Neuronal stem cell (in vitro differentiated cells): ENCODE data around the gene DNM3.

ENCODE experiments used
- DNase-seq: peaks from one replicate; pipeline ENCODE4 v3.0.0-alpha.2; 2013; ENCODE audit warnings: low spot score
- H2AFZ ChIP-seq: one replicate; pipeline ENCODE4 v1.6.1; 2013; ENCODE audit warnings: mild to moderate bottlenecking, low read length, inconsistent platforms
- H2AK5ac ChIP-seq: 2 replicates; pipeline ENCODE4 v1.6.1; 2013; ENCODE audit warnings: low read depth, mild to moderate bottlenecking, inconsistent platforms, low read length, moderate library complexity, mixed read lengths
- H2BK120ac ChIP-seq: 2 replicates; pipeline ENCODE4 v1.6.1; 2013; ENCODE audit warnings: low read depth, mild to moderate bottlenecking, inconsistent platforms, low read length, moderate library complexity, mixed read lengths
- H2BK12ac ChIP-seq: one replicate; pipeline ENCODE4 v1.6.1; 2013; ENCODE audit warnings: low read length, inconsistent platforms
- H2BK15ac ChIP-seq: 2 replicates; pipeline ENCODE4 v1.6.1; 2013; ENCODE audit warnings: mild to moderate bottlenecking, low read length, inconsistent platforms, mixed read lengths
- H2BK5ac ChIP-seq: one replicate; pipeline ENCODE4 v1.6.1; 2013; ENCODE audit warnings: inconsistent platforms, mild to moderate bottlenecking, low read length, moderate library complexity
- H3K14ac ChIP-seq: one replicate; pipeline ENCODE4 v1.6.1; 2013; ENCODE audit warnings: low read length, inconsistent platforms
- H3K18ac ChIP-seq: 2 replicates; pipeline ENCODE4 v1.6.1; 2013; ENCODE audit warnings: low read length, inconsistent platforms
- H3K23ac ChIP-seq: 2 replicates; pipeline ENCODE4 v1.6.1; 2013; ENCODE audit warnings: low read depth, mild to moderate bottlenecking, mixed read lengths, low read length, inconsistent platforms; ENCODE audit not compliant: poor library complexity
- H3K27ac ChIP-seq: replicated peaks from 3 replicates; pipeline ENCODE4 v1.5.1; 2013; ENCODE audit warnings: low read length, inconsistent platforms
- H3K27me3 ChIP-seq, 3 experiments: 2 replicates each; pipeline ENCODE4 v1.6.1; 2013; ENCODE audit warnings: low read length in 3 of 3, mild to moderate bottlenecking in 2 of 3, inconsistent platforms in 1 of 3, low read depth in 1 of 3, mixed read lengths in 1 of 3, moderate library complexity in 1 of 3; ENCODE audit not compliant: control insufficient read depth in 3 of 3, insufficient read depth in 3 of 3
- H3K36me3 ChIP-seq, 2 donors: replicated peaks in 1 of 2; 2 replicates each; pipeline ENCODE4 v1.6.1; 2013; ENCODE audit warnings: low read length in 2 of 2; ENCODE audit not compliant: control insufficient read depth in 2 of 2, insufficient read depth in 2 of 2
- H3K4ac ChIP-seq: 2 replicates; pipeline ENCODE4 v1.6.1; 2013; ENCODE audit warnings: inconsistent platforms, mild to moderate bottlenecking, low read length, moderate library complexity
- H3K4me1 ChIP-seq, 2 donors: 1 replicate in 1 of 2; 2 replicates in 1 of 2; pipeline ENCODE4 v1.6.1; 2013; ENCODE audit warnings: low read length in 2 of 2, low read depth in 1 of 2; ENCODE audit not compliant: control insufficient read depth in 2 of 2, insufficient read depth in 1 of 2
- H3K4me2 ChIP-seq: one replicate; pipeline ENCODE4 v1.6.1; 2013; ENCODE audit warnings: mild to moderate bottlenecking, low read length, inconsistent platforms; ENCODE audit not compliant: insufficient read depth, poor library complexity, severe bottlenecking
- H3K4me3 ChIP-seq, 2 donors: 2 replicates each; pipeline ENCODE4 v1.5.1; 2013; ENCODE audit warnings: low read length in 2 of 2, mild to moderate bottlenecking in 2 of 2, inconsistent platforms in 1 of 2, moderate library complexity in 1 of 2
- H3K79me1 ChIP-seq: one replicate; pipeline ENCODE4 v1.6.1; 2013; ENCODE audit warnings: low read depth, mild to moderate bottlenecking, inconsistent platforms, low read length, moderate library complexity
- H3K9ac ChIP-seq: one replicate; pipeline ENCODE4 v1.6.1; 2013; ENCODE audit warnings: mild to moderate bottlenecking, low read depth, low read length, inconsistent platforms; ENCODE audit not compliant: poor library complexity
- H3K9me3 ChIP-seq, 2 donors: replicated peaks in 1 of 2; 2 replicates each; pipeline versions ENCODE3 to v1.6.1; 2013; ENCODE audit warnings: low read length in 2 of 2, mild to moderate bottlenecking in 2 of 2, inconsistent platforms in 1 of 2, low read depth in 1 of 2, mixed read lengths in 1 of 2, moderate library complexity in 1 of 2; ENCODE audit not compliant: control insufficient read depth in 2 of 2, insufficient read depth in 1 of 2
- H4K8ac ChIP-seq: one replicate; pipeline ENCODE4 v1.6.1; 2013; ENCODE audit warnings: low read depth, mild to moderate bottlenecking, inconsistent platforms, low read length, moderate library complexity
- H4K91ac ChIP-seq: one replicate; pipeline ENCODE4 v1.6.1; 2013; ENCODE audit warnings: low read length, low read depth, mild to moderate bottlenecking, inconsistent platforms; ENCODE audit not compliant: poor library complexity
- WGBS, 2 donors: extraction: QIAGEN DNeasy Blood & Tissue Kit; methylation state at CpG; one replicate each; pipeline ENCODE4 v1.1.7; 2013; ENCODE audit warnings: missing lambda C conversion rate in 2 of 2, mixed read lengths in 1 of 2; ENCODE audit not compliant: insufficient read length in 2 of 2, insufficient replicate concordance in 1 of 2; ENCODE audit errors: extremely low coverage in 2 of 2; 5-methylcytosine and 5-hydroxymethylcytosine counted together

DNM3 gene

DNA sequence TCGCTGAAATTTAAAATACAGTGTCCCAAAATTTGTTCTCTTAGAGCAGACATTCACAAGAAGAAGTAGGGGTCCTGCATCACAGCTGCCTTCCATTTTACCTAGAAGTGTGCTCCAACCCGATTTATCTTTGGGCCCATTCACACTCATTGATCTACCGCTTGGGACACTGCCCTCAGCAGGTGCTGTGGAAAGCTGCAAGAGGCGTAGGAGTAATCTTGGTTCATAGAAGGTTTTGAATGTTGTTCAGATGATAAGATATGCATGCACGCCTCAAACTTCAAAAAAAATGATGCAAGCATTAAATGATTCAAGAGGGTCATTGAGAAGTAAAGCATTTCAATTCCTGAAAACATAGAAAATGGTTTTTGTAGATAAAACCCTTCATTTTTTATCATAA, 560.6 kb downstream of the DNM3 start:
- Histone ChIP-seq H3K79me1 (no peaks in the 10 kb centered on the region), H2AFZ (no peak overlapping the region), H3K36me3 (no peaks in the 10 kb centered on the region), H2BK15ac (no peak overlapping the region), H3K27me3 (no peaks in the 10 kb centered on the region), H2BK120ac (no peak overlapping the region), H3K4me2 (no peak overlapping the region), H3K4me3 (no peak overlapping the region), H2BK5ac (no peak overlapping the region), H3K9me3 (no peaks in the 10 kb centered on the region), H3K18ac (no peak overlapping the region), H2BK12ac (no peak overlapping the region), H3K4ac (no peak overlapping the region), H3K14ac (no peak overlapping the region), H4K91ac (no peak overlapping the region), H3K23ac (no peak overlapping the region), H4K8ac (no peak overlapping the region), H2AK5ac (no peak overlapping the region), H3K27ac (no peak overlapping the region), H3K9ac (no peak overlapping the region), H3K4me1 (peaks cover 3 to 4% of the 10 kb centered on the region in 2 donors)
- no CpG with 5 or more reads among the region's 5 CpGs for WGBS, 2 donors
- DNase-seq: no peak

DNA sequence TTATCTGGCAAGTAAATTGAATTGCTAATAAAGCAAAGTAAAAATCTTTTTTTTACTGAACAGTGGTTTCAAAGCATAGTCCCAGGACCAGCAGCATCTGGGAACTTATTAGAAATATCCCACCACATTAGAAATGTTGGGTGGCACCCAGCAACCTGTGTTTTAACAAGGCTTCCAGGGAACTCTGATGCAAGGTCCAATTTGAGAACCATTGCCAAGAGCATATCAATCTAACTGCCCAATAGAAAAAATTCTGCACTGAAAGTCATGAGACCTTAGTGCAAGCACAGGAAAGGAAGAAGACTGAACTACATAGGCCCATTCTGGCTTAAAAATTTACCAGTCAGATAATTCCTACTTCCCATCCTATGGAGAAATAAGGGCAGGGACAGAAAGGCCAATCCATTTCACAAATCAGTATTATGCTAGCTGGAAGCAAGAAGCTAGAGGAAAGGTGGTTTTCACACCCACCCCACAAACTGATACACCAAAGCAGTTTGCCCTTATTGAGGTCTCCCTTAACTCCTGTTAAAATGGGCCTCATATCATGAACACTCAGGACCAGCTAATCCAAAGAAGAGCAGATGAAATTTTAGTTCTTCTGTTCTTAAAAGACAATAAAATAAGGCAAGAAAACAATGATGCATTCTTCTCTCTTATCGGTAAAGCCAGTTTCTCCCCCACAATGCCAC, 561.7 kb downstream of the DNM3 start:
- Histone ChIP-seq H3K79me1 (no peaks in the 10 kb centered on the region), H3K9me3 (no peaks in the 10 kb centered on the region), H3K4me2 (no peak overlapping the region), H3K23ac (no peak overlapping the region), H4K8ac (no peak overlapping the region), H4K91ac (no peak overlapping the region), H2AFZ (no peak overlapping the region), H2BK5ac (no peak overlapping the region), H2AK5ac (no peak overlapping the region), H3K14ac (no peak overlapping the region), H3K18ac (no peak overlapping the region), H3K9ac (no peak overlapping the region), H2BK120ac (no peak overlapping the region), H3K27me3 (no peaks in the 10 kb centered on the region), H3K4ac (no peak overlapping the region), H3K36me3 (peaks cover 0 to 1% of the 10 kb centered on the region in 2 donors), H2BK12ac (no peak overlapping the region), H3K4me1 (peaks cover 3 to 4% of the 10 kb centered on the region in 2 donors), H3K4me3 (no peak overlapping the region), H3K27ac (no peak overlapping the region), H2BK15ac (no peak overlapping the region)
- DNase-seq: no peak
- no CpG with 5 or more reads among the region's 1 CpG for whole genome bisulfite sequencing, 2 donors

DNA sequence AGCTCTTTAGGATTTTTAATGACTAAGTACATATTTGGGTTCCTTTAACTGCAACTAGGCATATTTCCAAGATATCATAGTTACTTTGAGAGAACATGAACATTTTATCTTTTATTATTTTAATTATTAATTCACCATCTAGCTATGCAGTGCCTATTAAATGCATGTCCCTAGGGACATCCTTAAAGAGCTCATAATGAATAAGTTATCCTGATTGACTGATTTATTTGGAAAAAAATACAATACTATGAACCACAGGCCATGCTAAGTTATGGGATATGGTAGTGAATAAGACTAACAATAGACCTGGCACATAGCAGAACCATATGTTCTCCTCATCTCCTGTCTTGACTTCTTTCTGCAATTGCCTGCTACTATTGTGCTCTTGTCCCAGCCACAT, 562.8 kb downstream of the DNM3 start:
- Histone ChIP-seq H3K9me3 (no peaks in the 10 kb centered on the region), H2BK5ac (no peak overlapping the region), H3K4me2 (no peak overlapping the region), H4K8ac (no peak overlapping the region), H2AFZ (no peak overlapping the region), H2BK15ac (no peak overlapping the region), H3K27ac (no peak overlapping the region), H3K27me3 (no peaks in the 10 kb centered on the region), H4K91ac (no peak overlapping the region), H2BK120ac (no peak overlapping the region), H3K4ac (no peak overlapping the region), H3K4me1 (peaks cover 3 to 4% of the 10 kb centered on the region in 2 donors), H3K18ac (no peak overlapping the region), H3K14ac (no peak overlapping the region), H2AK5ac (no peak overlapping the region), H2BK12ac (no peak overlapping the region), H3K23ac (no peak overlapping the region), H3K9ac (no peak overlapping the region), H3K79me1 (no peaks in the 10 kb centered on the region), H3K36me3 (peaks cover 0 to 1% of the 10 kb centered on the region in 2 donors), H3K4me3 (no peak overlapping the region)
- no peak for DNase-seq

DNA sequence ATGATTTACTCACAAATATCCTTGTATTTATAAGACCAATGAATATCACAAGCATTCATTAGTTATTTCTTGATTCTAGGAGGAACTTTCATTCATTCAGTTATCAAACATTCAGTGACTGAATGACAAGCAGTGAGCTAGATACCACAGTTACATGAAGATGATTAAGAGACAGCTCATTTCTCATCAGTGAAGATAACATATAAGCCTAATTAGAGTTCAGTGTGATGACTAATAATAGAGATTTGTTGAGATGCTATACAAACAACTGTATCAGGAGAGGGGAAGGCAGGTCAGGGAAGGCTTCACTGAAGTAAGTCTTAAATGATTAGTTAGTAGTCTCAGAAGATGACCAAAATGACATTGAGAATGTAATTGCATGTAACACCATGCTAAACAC, 564.6 kb downstream of the DNM3 start:
- no peak overlapping the region for H2BK12ac ChIP-seq
- no peaks in the 10 kb centered on the region for H3K9me3 ChIP-seq
- no peak overlapping the region for H3K23ac ChIP-seq
- H4K91ac ChIP-seq: no peak overlapping the region
- peaks cover 0 to 1% of the 10 kb centered on the region in 2 donors for H3K36me3 ChIP-seq
- no peak overlapping the region for H2AK5ac ChIP-seq
- H3K9ac ChIP-seq: no peak overlapping the region
- H3K4me2 ChIP-seq: no peak overlapping the region
- no peaks in the 10 kb centered on the region for H3K79me1 ChIP-seq
- no peak overlapping the region for H2BK120ac ChIP-seq
- H2BK5ac ChIP-seq: no peak overlapping the region
- H3K14ac ChIP-seq: no peak overlapping the region
- H4K8ac ChIP-seq: no peak overlapping the region
- no peak for DNase-seq
- no peak overlapping the region for H3K4ac ChIP-seq
- H3K4me1 ChIP-seq: no peaks in the 10 kb centered on the region
- H2AFZ ChIP-seq: no peak overlapping the region
- H3K18ac ChIP-seq: no peak overlapping the region
- H3K27ac ChIP-seq: no peak overlapping the region
- no peak overlapping the region for H2BK15ac ChIP-seq
- no peak overlapping the region for H3K4me3 ChIP-seq
- no peaks in the 10 kb centered on the region for H3K27me3 ChIP-seq
